Neural cell (in vitro differentiated cells): ENCODE data around the gene COLQ.

ENCODE experiments used
- CTCF ChIP-seq: fragments of 450-650 bp; IDR thresholded peaks from 2 replicates; pipeline ENCODE4 v1.5.1; 2014; ENCODE audit warnings: antibody characterized with exemption, mild to moderate bottlenecking, moderate library complexity; ENCODE audit not compliant: poor library complexity, severe bottlenecking
- EZH2 ChIP-seq: fragments of 200-600, 300-800 bp; shearing (Covaris generic), sonication (generic); IDR thresholded peaks from 2 replicates; pipeline ENCODE4 v1.6.1; 2014; ENCODE audit warnings: antibody characterized with exemption, low read length, borderline replicate concordance, mild to moderate bottlenecking; ENCODE audit not compliant: insufficient read depth, poor library complexity, severe bottlenecking
- POLR2AphosphoS5 ChIP-seq: IDR thresholded peaks from 2 replicates; pipeline ENCODE4 v1.6.1; 2012
- TAF1 ChIP-seq: IDR thresholded peaks from 2 replicates; pipeline ENCODE4 v1.6.1; 2012; ENCODE audit warnings: low read depth

GRCh38 chr3:15501126-15501525 lies 20.4 kb downstream of the COLQ start:
- TF ChIP-seq CTCF (no peak), EZH2 (no peak), POLR2AphosphoS5 (no peak), TAF1 (no peak)
